Activated CD4-positive, alpha-beta T cell treated with anti-CD3 and anti-CD28 coated beads, Interleukin-2, amount 10 ng/mL, durations not matched to agents 24 days and 14 days (primary cell): Measurements from ENCODE around the gene CSPG4. TPM values are rescaled to one million over a fixed set of nuclear protein-coding genes. Genes with fewer than 3 reads are reported as not detected.
A peak's percentile ranks its signal among the peaks of the same experiment; 100 is the strongest.
"Not testable (repeated sequence)": the region's sequence is repeated elsewhere in the genome, so short reads cannot be mapped to it uniquely, and the experiment has no call there.

Experiments
- DNase-seq: peaks from one replicate; pipeline ENCODE4 v3.0.0; 2022
- H3K27ac Mint-ChIP-seq: one replicate; pipeline ENCODE4 v1.8.0; 2022; ENCODE audit warnings: mild to moderate bottlenecking, mixed read lengths
- H3K27me3 Mint-ChIP-seq: one replicate; pipeline ENCODE4 v1.8.0; 2022; ENCODE audit warnings: mixed read lengths
- H3K36me3 Mint-ChIP-seq: one replicate; pipeline ENCODE4 v1.8.0; 2022; ENCODE audit warnings: low read depth, mild to moderate bottlenecking, mixed read lengths
- H3K4me1 Mint-ChIP-seq: one replicate; pipeline ENCODE4 v1.8.0; 2021; ENCODE audit warnings: mixed read lengths
- H3K4me3 Mint-ChIP-seq: one replicate; pipeline ENCODE4 v1.8.0; 2022; ENCODE audit warnings: mild to moderate bottlenecking, moderate library complexity, mixed read lengths
- H3K9me3 Mint-ChIP-seq: one replicate; pipeline ENCODE4 v1.8.0; 2021; ENCODE audit warnings: mixed read lengths
- intact Hi-C: fragments of 100-400 bp; cut with micrococcal nuclease; formaldehyde crosslinking; loops from one replicate; pipeline ENCODE4 v1.15.1; 2023
- total RNA-seq: library from RNA; stranded (reverse); gene quantifications from 2 replicates; pipeline ENCODE4 v1.2.3, GENCODE V29; 2022

CSPG4 gene
- total RNA-seq, 1 donor from 2014 or later, result not detected

DNA sequence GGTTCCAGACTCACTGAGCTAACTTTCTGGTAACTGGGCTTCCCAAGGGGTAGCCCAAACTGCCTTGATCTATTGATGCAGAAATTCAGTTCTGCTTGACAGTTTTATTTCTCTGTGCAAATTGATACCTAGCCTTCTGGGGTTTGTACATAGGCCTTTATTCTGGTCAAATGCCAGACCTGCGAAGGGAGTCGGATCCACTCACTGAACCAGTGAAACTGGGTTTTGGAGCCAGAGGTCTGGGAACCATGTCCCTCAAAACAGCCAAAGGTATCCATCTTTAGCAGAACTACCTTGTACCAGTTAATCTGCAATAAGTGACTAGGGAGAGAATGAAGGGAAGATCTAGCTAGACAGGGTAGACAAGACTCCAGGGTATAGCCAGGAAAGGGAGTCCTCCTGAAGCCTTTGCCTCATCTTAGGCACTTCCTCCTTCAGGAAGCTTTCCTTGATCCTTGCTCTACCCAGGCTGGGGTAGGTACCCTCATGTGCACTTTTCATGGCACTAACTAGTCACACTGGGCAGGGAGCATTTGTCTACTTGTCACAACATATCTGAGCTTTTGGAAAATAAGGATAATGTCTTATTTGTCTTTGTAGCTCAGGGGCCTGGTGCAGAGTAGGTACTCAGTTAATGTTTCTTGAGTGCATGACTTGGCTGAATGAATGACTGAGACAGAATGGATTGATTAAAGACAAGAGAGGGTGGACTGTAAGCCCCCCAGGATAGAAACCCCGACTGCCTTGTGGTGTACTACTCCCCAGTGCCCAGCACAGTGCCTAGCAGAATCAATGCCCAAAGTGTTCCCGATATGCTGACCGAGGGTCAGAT, 66.3 kb downstream of the CSPG4 start:
- no peaks in the 10 kb centered on the region for H3K9me3 Mint-ChIP-seq
- peaks cover 7% of the 10 kb centered on the region for H3K27me3 Mint-ChIP-seq
- H3K36me3 Mint-ChIP-seq, result no peaks in the 10 kb centered on the region
- H3K4me3 Mint-ChIP-seq, result peak overlapping the region; percentile 90
- intact Hi-C loops, result no loop called here
- peaks cover 30% of the 10 kb centered on the region for H3K4me1 Mint-ChIP-seq
- DNase-seq, result no peak
- peak overlapping the region; percentile 79 for H3K27ac Mint-ChIP-seq

DNA sequence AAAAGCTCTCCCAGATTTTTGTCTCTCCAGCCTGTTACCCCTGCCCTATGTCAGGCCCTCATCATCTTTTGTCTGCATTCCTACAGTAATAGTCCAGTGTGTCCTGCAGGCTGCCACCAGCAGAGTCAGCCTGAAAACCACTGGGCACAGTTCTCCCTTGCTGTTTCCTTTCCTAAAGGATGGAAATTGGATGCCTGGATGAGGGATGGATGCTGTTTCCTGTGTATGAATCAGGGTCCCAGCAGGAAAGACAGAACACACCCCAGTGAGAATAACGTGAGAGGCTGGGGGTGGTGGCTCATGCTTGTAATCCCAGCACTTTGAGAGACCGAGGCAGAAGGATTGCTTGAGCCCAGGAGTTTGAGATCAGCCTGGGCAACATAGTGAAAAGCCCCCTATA, 68.3 kb downstream of the CSPG4 start:
- Mint-ChIP-seq H3K36me3 (peaks cover 2% of the 10 kb centered on the region), H3K27me3 (peaks cover 7% of the 10 kb centered on the region), H3K9me3 (no peaks in the 10 kb centered on the region), H3K4me1 (peaks cover 25% of the 10 kb centered on the region), H3K27ac (no peak overlapping the region), H3K4me3 (no peak overlapping the region)
- intact Hi-C loops, result no loop called here
- DNase-seq, result no peak

DNA sequence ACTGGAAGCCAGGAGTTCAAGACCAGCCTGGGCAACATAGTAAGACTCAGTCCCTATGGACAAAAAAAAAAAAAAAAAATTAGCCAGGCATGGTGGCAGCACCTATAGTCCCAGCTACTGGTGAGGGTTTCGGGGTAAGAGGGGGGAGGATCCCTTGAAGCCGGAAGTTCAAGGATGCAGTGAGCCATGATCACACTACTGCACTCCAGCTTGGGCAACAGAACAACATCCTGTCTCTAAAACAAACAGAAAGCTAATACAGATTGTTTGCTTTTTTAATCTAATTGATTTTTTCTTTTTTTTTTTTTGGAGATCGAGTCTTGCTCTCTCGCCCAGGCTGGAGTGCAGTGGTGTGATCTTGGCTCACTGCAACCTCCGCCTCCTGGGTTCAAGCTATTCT, 71.0 kb downstream of the CSPG4 start:
- peaks cover 4% of the 10 kb centered on the region for H3K27me3 Mint-ChIP-seq
- no peak for DNase-seq
- peaks cover 23% of the 10 kb centered on the region for H3K36me3 Mint-ChIP-seq
- H3K27ac Mint-ChIP-seq, result no peak overlapping the region
- peaks cover 35% of the 10 kb centered on the region for H3K4me1 Mint-ChIP-seq
- intact Hi-C loops, result loop anchor here (1.0 to 2.0 kb wide), 2 partner anchors 45 to 273 kb away; partner anchors contain the start of gene MAN2C1
- H3K4me3 Mint-ChIP-seq, result no peak overlapping the region
- no peaks in the 10 kb centered on the region for H3K9me3 Mint-ChIP-seq

DNA sequence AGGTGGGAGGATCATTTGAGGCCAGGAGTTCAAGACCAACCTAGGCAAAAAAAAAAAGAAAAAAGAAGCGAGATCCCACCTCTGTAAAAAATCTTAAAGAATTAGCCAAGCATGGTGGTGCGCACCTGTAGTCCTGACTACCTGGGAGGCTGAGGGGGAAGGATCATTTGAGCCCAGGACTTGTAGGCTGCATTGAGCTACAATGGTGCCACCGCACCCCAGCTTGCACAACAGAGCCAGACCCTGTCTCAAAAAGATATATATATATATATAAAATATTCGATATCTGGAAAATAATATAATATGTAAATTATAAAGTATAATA, 71.5 kb downstream of the CSPG4 start:
- Mint-ChIP-seq H3K4me1 (peaks cover 34% of the 10 kb centered on the region), H3K4me3 (peak overlapping the region; percentile 88), H3K9me3 (no peaks in the 10 kb centered on the region), H3K27ac (peak overlapping the region; percentile 97), H3K27me3 (peaks cover 4% of the 10 kb centered on the region), H3K36me3 (peaks cover 24% of the 10 kb centered on the region)
- intact Hi-C loops, result loop anchor here (1.0 to 2.0 kb wide), 2 partner anchors 44 to 273 kb away; partner anchors contain the start of gene MAN2C1
- no peak for DNase-seq

DNA sequence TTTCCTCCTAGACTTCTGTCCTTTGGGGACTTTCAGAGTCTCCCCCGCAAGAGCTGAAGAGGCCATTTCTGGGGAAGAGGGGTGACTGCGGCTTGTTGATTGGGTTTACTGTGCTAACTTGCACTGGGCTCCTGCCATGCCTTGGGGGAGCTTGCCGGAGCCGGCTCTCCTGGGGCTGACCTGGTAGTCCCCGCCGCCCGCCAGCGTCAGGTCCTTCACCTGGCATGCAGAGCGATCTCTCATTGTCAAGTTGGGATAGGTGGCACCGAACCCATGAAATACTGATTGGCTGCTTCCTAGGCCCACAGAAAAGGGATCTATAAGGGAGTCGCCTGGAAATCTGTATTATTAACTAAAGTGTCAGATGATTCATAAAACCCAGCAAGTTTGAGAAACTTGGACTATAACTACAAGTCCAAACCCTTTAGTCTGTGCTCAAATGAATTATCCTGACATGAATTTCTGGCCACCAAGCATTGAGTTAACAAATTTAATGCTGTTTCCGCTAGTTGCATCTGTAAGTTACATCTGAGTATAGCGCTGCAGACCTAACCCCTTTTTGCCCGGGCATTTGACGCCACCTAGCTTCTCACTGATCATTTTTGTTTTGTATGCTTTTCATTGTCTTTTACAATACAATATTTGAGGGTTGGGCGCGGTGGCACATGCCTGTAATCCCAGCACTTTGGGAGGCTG, 72.0 kb downstream of the CSPG4 start:
- peak overlapping the region; percentile 97 for H3K27ac Mint-ChIP-seq
- peaks cover 26% of the 10 kb centered on the region for H3K36me3 Mint-ChIP-seq
- peak overlapping the region; percentile 88 for H3K4me3 Mint-ChIP-seq
- H3K9me3 Mint-ChIP-seq, result no peaks in the 10 kb centered on the region
- H3K4me1 Mint-ChIP-seq, result peaks cover 34% of the 10 kb centered on the region
- peak; percentile 89 for DNase-seq
- peaks cover 4% of the 10 kb centered on the region for H3K27me3 Mint-ChIP-seq
- intact Hi-C loops, result loop anchor here (1.0 to 2.0 kb wide), 6 partner anchors 15 to 272 kb away; partner anchors contain the start of genes MAN2C1, PTPN9 and SNUPN

DNA sequence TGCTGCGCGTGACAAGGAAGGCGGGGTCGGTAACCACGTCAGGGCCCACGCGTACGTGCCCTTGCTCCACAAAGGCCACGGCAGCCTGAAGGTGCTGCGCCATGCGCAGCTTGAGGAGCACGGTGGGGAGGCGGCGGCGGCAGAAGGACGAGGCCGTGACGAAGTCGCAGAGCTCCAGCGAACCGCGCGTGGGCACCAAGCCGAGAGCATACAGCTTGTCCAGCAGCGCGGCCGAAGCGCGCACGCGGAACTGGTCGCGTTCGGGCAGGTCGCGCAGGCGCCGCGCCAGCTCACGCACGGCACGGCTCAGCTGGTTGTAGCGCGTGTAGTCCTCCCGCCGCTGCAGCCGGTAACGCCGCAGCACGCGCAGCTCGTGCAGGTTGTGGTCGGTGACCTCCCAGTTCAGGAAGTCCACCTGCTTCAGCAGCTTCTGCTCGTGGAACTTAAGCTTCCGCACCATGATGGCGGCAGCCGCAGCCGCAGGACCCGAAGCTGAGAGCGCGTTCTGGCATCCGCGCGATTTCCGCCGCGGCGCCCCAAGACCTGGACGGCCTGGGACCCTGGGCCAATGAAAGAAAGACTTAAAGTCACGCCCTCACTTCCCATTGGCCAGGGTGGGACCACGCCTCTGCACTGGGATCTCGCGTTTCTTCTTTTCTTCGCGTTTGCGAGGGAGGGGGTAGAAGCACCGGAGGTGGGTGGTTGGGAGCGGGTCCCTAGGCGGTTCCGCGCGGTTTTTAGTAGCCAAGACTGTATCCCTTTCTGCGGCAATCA, 72.8 kb downstream of the CSPG4 start, which contains the start of gene IMP3:
Gene IMP3, minus strand, starts transcription at position 516 of the 774 bp plus-strand sequence. Its CDS starts 56 bp downstream, at position 460.
- H3K9me3 Mint-ChIP-seq, result no peaks in the 10 kb centered on the region
- DNase-seq, result peak; percentile 98
- H3K4me3 Mint-ChIP-seq, result peak within 1 kb of the TSS; percentile 88
- peaks cover 26% of the 10 kb centered on the region for H3K36me3 Mint-ChIP-seq
- intact Hi-C loops, result loop anchor here (1.0 to 2.0 kb wide), 5 partner anchors 15 to 188 kb away; partner anchors contain the start of genes PTPN9 and SNUPN
- H3K4me1 Mint-ChIP-seq, result peaks cover 32% of the 10 kb centered on the region
- H3K27ac Mint-ChIP-seq, result peak within 1 kb of the TSS; percentile 97
- peaks cover 4% of the 10 kb centered on the region for H3K27me3 Mint-ChIP-seq

DNA sequence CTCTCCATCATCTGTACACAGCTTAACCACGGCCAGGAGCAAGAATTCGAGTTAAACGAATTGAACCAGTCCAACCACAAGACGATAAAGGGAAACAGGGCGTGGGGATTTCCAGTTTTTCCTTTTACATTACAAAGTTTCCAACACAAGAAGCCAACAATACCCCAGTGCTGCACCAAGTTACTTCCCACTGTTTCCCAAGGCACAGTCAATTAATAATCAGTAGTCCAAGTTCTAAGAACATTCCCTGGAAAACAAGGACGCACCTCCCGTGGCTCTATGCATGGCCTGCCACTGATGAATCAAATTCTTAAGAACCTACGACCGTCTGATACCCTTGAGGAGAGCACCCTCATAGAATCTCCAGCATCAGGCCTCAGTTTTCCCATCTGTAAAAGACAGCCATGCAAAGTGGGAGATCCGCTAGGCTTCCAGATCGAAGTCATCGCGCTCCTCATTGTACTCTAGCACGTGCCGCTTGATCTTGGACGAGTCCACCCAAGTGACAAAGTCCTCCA, 73.4 kb downstream of the CSPG4 start:
- intact Hi-C loops, result no loop called here

DNA sequence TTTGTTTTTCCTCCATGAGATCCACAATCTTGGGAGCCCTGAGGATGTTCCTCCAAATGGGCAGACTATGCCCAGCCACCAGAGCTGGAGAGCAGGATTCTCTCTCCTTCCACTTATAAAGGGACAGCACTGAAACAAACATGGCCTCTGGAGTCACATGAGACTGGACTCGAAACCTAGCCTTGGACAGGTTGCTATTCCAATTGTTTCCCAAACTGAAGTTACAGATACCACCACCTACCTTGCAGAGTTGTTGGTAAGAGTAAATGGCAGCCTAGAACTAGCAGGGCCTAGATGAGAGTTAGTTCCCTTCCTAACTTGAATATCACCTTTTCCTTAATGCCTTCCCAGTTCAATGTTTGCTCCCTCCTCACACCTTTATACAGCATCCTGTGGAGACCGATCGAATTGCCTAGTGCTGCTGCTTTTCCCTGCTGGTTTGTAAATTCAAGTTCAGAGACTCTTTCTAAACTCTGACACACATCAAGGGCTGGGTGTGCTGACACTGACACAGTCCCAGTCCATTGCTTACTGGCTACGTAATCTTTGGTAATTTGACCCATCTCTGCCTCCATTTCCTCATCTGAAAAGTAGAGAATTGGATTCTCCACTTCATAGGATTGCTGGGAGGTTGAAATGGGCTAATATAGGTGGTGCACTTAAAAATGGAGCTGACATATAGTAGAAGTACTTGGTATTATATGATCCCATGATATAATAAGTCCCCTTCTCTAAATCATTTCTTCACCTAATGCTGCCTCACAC, 75.2 kb downstream of the CSPG4 start:
- peaks cover 28% of the 10 kb centered on the region for H3K4me1 Mint-ChIP-seq
- no peaks in the 10 kb centered on the region for H3K9me3 Mint-ChIP-seq
- peak overlapping the region; percentile 88 for H3K4me3 Mint-ChIP-seq
- no peak for DNase-seq
- peaks cover 26% of the 10 kb centered on the region for H3K36me3 Mint-ChIP-seq
- intact Hi-C loops, result no loop called here
- H3K27me3 Mint-ChIP-seq, result no peaks in the 10 kb centered on the region
- H3K27ac Mint-ChIP-seq, result peak overlapping the region; percentile 37

More for the DNA sequence above, 73.4 kb downstream of the CSPG4 start:
- H3K27me3 Mint-ChIP-seq, result peaks cover 2% of the 10 kb centered on the region
- H3K4me3 Mint-ChIP-seq, result peak overlapping the region; percentile 88
- peak overlapping the region; percentile 97 for H3K27ac Mint-ChIP-seq
- peak; percentile 70 for DNase-seq
- H3K9me3 Mint-ChIP-seq, result no peaks in the 10 kb centered on the region
- peaks cover 26% of the 10 kb centered on the region for H3K36me3 Mint-ChIP-seq
- peaks cover 31% of the 10 kb centered on the region for H3K4me1 Mint-ChIP-seq

DNA sequence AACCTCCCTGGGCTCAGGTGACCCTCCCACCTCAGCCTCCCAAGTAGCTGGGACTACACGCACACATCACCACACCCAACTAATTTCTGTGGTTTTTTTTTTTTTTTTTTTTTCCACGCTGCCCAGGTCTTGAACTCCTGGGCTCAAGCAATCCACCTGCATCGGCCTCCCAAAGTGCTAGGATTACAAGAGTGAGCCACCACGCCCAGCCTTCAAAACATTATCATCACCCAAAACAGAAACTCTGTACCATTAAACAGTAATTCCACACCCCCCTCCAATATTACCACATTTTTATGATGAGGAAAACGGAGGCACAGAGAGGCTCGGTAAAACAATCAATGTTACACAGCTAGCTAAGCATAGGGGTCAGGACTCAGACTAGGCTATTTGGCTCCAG, 76.6 kb downstream of the CSPG4 start:
- H3K4me3 Mint-ChIP-seq, result no peak overlapping the region
- H3K9me3 Mint-ChIP-seq, result no peaks in the 10 kb centered on the region
- H3K36me3 Mint-ChIP-seq, result peaks cover 26% of the 10 kb centered on the region
- no peaks in the 10 kb centered on the region for H3K27me3 Mint-ChIP-seq
- intact Hi-C loops, result no loop called here
- H3K4me1 Mint-ChIP-seq, result peaks cover 25% of the 10 kb centered on the region
- H3K27ac Mint-ChIP-seq, result no peak overlapping the region
- DNase-seq, result no peak

DNA sequence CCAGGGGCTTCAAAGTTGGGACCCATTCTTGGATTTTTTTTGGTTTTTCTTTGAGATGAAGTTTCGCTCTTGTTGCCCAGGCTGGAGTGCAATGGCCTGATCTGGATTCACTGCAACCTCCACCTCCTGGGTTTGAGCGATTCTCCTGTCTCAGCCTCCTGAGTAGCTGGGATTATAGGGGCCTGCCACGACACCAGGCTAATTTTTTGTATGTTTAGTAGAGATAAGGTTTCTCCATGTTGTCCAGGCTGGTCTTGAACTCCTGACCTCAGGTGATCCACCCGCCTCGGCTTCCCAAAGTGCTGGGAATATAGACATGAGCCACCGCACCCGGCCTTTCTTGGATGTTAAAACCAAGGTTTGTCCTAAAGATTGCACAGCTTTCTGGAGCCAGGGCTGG, 78.7 kb downstream of the CSPG4 start:
- intact Hi-C loops, H3K27ac Mint-ChIP-seq, H3K9me3 Mint-ChIP-seq, DNase-seq, H3K27me3 Mint-ChIP-seq, H3K4me3 Mint-ChIP-seq: not testable (repeated sequence)
- peaks cover 20% of the 10 kb centered on the region for H3K36me3 Mint-ChIP-seq
- H3K4me1 Mint-ChIP-seq, result peaks cover 21% of the 10 kb centered on the region

DNA sequence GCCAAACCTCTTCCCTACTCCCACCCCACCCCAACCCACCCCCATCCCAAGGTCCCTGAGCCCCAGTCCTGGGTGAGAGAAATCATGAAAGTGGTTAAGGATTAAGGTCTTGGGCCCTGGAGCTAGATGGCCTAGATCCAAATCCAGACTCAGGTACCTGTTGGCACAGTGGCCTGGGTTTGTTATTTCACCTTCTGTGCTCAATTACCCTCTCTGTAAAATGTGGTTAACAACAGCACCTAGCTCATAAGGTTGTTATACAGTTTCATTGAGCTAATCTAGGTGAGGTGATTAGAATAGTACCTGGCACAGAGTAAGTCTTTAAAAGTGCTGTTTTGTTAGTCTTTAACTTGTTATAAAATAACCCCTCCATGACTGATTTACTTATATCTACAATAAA, 80.7 kb downstream of the CSPG4 start:
- DNase-seq, result no peak
- H3K4me3 Mint-ChIP-seq, result no peak overlapping the region
- no peaks in the 10 kb centered on the region for H3K27me3 Mint-ChIP-seq
- no peaks in the 10 kb centered on the region for H3K9me3 Mint-ChIP-seq
- peaks cover 12% of the 10 kb centered on the region for H3K4me1 Mint-ChIP-seq
- intact Hi-C loops, result no loop called here
- no peak overlapping the region for H3K27ac Mint-ChIP-seq
- peaks cover 4% of the 10 kb centered on the region for H3K36me3 Mint-ChIP-seq

DNA sequence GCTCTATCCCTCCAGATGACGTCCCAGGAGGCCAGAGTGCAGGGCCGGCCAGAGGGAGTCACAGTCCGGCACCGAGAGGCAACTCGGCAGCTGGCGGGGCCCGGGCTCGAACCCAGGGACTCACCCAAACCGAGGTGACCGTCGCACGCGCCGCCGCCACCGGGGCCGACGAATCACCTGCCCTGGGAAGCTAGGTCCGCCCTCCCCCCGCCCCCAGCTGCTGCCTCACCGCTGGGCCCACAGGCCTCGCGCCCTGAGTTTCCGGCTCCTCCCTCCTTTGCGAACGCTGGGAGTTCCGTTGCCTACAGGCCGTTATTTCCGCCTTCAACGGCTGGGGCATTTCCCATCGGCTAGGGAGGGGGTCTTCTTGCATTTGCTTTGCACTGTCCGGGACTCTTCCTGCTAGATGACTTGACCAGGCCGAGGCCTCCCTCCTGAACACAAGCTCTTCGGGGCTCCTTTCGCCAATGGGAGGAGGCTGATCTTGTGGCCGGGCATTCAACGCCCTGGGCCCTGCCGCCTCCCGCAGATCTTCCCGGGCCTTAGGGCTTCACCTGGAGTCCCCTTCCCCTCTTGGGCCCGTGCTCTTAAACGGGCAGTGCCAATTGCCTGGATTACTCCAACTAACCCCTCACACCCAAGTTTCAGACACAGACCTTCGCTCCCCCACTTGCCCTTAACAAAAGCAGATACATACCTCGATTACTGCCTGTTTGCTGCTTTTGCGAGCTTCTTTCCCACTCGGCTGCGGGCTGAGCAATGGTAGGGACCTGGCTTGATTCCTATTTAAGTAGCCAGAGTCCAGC, 86.9 kb downstream of the CSPG4 start, which contains the start of gene SNUPN:
Gene SNUPN, minus strand, starts transcription at position 184 of the 806 bp plus-strand sequence. CDS start 4,674 bp downstream, outside the sequence.
- Mint-ChIP-seq H3K4me3 (peak within 1 kb of the TSS; percentile 93), H3K36me3 (peaks cover 10% of the 10 kb centered on the region), H3K9me3 (no peaks in the 10 kb centered on the region), H3K27ac (peak within 1 kb of the TSS; percentile 94), H3K4me1 (peaks cover 34% of the 10 kb centered on the region), H3K27me3 (no peaks in the 10 kb centered on the region)
- DNase-seq, result peak; percentile 97
- intact Hi-C loops, result loop anchor here (1.0 to 10.0 kb wide), 5 partner anchors 15 to 841 kb away; partner anchors contain the start of genes CSK, IMP3 and PTPN9
